ENCODE data around the gene TMEM51. TPM values are rescaled to one million over a fixed set of nuclear protein-coding genes. Genes with fewer than 3 reads are reported as not detected.

The TMEM51 gene
- total and polyA plus RNA-seq, 10 of the 15 experiments (the other 5 are each of a cell fraction or from before 2014, with no cell fraction given) = 0.55 to 4.8 (median 3.1) TPM

GRCh38 chr1:15150376-15150775 lies 3.2 kb upstream of the TMEM51 start:
- Histone ChIP-seq H3K36me3 (ENCODE audit: control insufficient read depth in 2 of 2, insufficient read depth in 2 of 2, low read length in 1 of 2) (no peaks in the 10 kb centered on the region), H3K4me1 (ENCODE audit: control insufficient read depth, insufficient read depth, low read length) (peaks cover 9% of the 10 kb centered on the region), H4K20me1 (ENCODE audit: control insufficient read depth, insufficient read depth) (no peaks in the 10 kb centered on the region), H3K9me3 (replicated peaks; ENCODE audit: control insufficient read depth, insufficient read depth, low read length) (no peaks in the 10 kb centered on the region; the same call in 2 of the 3 replicates), H3K9ac (ENCODE audit: control insufficient read depth, insufficient read depth, low read length) (no peak overlapping the region), H2AFZ (ENCODE audit: control insufficient read depth, low read depth, low read length) (no peak overlapping the region), H3K27me3 (replicated peaks in 1 of 2; ENCODE audit: control insufficient read depth in 2 of 2, insufficient read depth in 2 of 2, low read length in 1 of 2) (peaks cover 10 to 16% of the 10 kb centered on the region in 2 experiments; a peak in 3 of 4 replicates), H3K27ac (ENCODE audit: control insufficient read depth, insufficient read depth) (no peak overlapping the region), H3K4me2 (ENCODE audit: control insufficient read depth, insufficient read depth) (no peak overlapping the region), H3K79me2 (ENCODE audit: control insufficient read depth, insufficient read depth, low read length) (peaks cover 5% of the 10 kb centered on the region), H3K4me3 (no peak overlapping the region)
- ChIA-PET POLR2A (no interaction called here), CTCF (interaction anchor here (1.3 to 5.6 kb wide), 4 partner anchors 13 to 122 kb away, joined by 3 to 73 read pairs (median 9); no protein-coding TSS in a partner anchor), RAD21 (ENCODE audit: unreplicated experiment) (interaction anchor here (6.1 kb wide), 1 partner anchor 122 kb away, joined by 49 read pairs; no protein-coding TSS in a partner anchor), SMC1A (ENCODE audit: uncharacterized antibody, unreplicated experiment) (interaction anchor here (1.2 to 5.3 kb wide), 3 partner anchors 18 to 25 kb away, joined by 3 to 25 read pairs (median 18); no protein-coding TSS in a partner anchor)
- WGBS (ENCODE audit: insufficient coverage, insufficient replicate concordance, low lambda C conversion rate, missing lambda C conversion rate) = 35% methylated on average over 3 of the region's 3 CpGs
- FAIRE-seq (no peak), DNase-seq (ENCODE audit: low read depth, low spot score) (no peak), ATAC-seq (no peak)
- BruUV-seq (replicated peaks) = no TSS peak
- TF ChIP-seq TBL1XR1 (IDR thresholded peaks at IDR 0.05; ENCODE audit: low read depth, low read length) = no peak
- no peak for TF ChIP-seq GATAD2B (conservative IDR thresholded peaks at IDR 0.05; ENCODE audit: low read depth)
- TF ChIP-seq CUX1 (IDR thresholded peaks at IDR 0.05; ENCODE audit: insufficient replicate concordance, low read depth, low read length) = no peak
- no peak for TF ChIP-seq NR2C2 (IDR thresholded peaks at IDR 0.05; ENCODE audit: borderline replicate concordance, control insufficient read depth, insufficient read length, low read depth)
- TF ChIP-seq ATF2 (IDR thresholded peaks at IDR 0.05; ENCODE audit: low read length) = no peak
- no peak for TF ChIP-seq CREB1 (IDR thresholded peaks at IDR 0.05; ENCODE audit: low read depth)
- TF ChIP-seq KLF5 (IDR thresholded peaks at IDR 0.05; ENCODE audit: partially characterized antibody) = no peak
- no peak for TF ChIP-seq BMI1 (IDR thresholded peaks at IDR 0.05; ENCODE audit: borderline replicate concordance)
- TF ChIP-seq DPF2 (IDR thresholded peaks at IDR 0.05) = no peak
- no peak for TF ChIP-seq ZNF207 (IDR thresholded peaks at IDR 0.05; ENCODE audit: borderline replicate concordance)
- no peak for TF ChIP-seq PKNOX1 (IDR thresholded peaks at IDR 0.05)
- TF ChIP-seq MLLT1 (IDR thresholded peaks at IDR 0.05) = no peak
- no peak for TF ChIP-seq SMAD1 (IDR thresholded peaks at IDR 0.05; ENCODE audit: low read depth, partially characterized antibody)
- intact Hi-C loops (cut with micrococcal nuclease; ENCODE audit: unreplicated experiment) = no loop called here
- in situ Hi-C loops (cut with MboI) = no loop called here

Measured in GM12878 (cell line).